ENCODE data around the gene CSNK1D. TPM values are rescaled to one million over a fixed set of nuclear protein-coding genes. Genes with fewer than 3 reads are reported as not detected.
"Not testable (repeated sequence)": the region's sequence is repeated elsewhere in the genome, so short reads cannot be mapped to it uniquely, and the experiment has no call there.

The CSNK1D gene
- total RNA-seq, 1 experiment from 2014 or later: 111 TPM

DNA sequence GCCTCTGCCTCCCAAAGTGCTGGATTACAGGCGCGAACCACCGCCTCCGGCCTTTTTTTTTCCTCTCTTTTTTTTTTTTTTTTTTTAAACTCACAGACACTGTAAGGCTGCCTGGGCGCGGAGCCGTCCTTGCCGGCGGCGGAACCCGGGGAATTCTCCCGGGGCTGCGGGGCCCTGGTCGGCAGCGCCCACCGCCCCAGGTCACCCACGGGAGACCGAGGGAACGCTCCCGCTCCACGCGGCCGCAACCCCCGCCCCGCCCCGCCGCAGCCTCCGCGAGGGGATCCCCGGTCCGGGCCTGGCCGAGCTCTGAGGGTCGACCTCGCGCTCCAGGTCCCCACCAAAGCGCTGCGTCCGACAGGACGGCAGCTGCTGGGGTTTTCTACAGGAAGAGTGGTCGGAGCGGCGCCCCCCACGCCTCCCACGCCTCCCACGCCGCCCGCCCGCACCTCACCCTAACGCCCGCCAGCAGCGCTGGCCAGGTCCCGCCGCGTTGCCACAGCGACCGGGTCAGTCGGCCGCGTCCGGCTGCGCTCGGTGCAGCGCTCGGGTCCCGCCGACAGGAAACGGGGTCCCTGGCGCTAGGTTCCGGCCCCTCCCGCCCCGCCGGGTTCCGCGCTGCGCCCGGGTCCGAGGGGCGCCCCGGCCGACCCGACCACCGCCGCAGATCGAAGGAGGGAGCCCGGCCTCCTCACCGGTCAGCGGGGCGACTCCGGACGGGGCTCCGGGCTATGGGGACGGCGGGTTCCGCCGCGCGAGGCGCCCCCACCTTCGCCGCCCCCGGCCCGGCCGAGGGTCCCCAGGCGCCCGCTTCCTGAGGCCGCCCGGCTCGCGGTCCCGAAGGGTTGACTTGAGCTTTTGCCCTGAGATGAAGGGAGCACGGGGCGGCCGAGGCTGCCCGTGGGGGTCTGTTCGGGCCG is 60.9 kb downstream of the CSNK1D start, which contains the start of gene CCDC57 (continued):
- TF ChIP-seq, protein P1, sequence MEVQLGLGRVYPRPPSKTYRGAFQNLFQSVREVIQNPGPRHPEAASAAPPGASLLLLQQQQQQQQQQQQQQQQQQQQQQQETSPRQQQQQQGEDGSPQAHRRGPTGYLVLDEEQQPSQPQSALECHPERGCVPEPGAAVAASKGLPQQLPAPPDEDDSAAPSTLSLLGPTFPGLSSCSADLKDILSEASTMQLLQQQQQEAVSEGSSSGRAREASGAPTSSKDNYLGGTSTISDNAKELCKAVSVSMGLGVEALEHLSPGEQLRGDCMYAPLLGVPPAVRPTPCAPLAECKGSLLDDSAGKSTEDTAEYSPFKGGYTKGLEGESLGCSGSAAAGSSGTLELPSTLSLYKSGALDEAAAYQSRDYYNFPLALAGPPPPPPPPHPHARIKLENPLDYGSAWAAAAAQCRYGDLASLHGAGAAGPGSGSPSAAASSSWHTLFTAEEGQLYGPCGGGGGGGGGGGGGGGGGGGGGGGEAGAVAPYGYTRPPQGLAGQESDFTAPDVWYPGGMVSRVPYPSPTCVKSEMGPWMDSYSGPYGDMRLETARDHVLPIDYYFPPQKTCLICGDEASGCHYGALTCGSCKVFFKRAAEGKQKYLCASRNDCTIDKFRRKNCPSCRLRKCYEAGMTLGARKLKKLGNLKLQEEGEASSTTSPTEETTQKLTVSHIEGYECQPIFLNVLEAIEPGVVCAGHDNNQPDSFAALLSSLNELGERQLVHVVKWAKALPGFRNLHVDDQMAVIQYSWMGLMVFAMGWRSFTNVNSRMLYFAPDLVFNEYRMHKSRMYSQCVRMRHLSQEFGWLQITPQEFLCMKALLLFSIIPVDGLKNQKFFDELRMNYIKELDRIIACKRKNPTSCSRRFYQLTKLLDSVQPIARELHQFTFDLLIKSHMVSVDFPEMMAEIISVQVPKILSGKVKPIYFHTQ (CRISPR knock-in tag; IDR thresholded peaks at IDR 0.05): no peak
- TF ChIP-seq KAT7 (CRISPR knock-in tag; IDR thresholded peaks at IDR 0.05; ENCODE audit: borderline replicate concordance) (peak; percentile 83; the same call in 1 of the 2 replicates), NR1H2 (CRISPR knock-in tag; IDR thresholded peaks at IDR 0.05) (no peak), PRRX2 (CRISPR knock-in tag; IDR thresholded peaks at IDR 0.05) (no peak), ATF3 (CRISPR knock-in tag; conservative IDR thresholded peaks at IDR 0.05) (no peak), RORB (CRISPR knock-in tag; IDR thresholded peaks at IDR 0.05) (no peak)
- TF ChIP-seq, protein P2, sequence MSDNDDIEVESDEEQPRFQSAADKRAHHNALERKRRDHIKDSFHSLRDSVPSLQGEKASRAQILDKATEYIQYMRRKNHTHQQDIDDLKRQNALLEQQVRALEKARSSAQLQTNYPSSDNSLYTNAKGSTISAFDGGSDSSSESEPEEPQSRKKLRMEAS (CRISPR knock-in tag; IDR thresholded peaks at IDR 0.05): no peak; the same call in 1 of the 2 replicates

DNA sequence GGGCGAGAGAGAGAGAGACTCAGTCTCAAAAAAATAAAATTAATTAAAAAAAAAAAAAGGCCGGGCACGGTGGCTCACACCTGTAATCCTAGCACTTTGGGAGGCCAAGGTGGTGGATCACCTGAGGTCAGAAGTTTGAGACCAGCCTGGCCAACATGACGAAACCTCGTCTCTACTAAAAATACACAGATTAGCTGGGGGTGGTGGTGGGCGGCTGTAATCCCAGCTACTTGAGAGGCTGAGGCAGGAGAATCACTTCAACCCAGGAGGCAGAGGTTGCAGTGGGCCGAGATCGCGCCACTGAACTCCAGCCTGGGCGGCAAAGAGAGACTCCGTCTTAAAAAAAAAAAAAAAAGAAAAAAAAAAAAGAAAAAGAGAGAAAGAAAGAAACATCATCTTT is 62.8 kb downstream of the CSNK1D start:
- H3K4me3 Mint-ChIP-seq; H3K27ac Mint-ChIP-seq; H3K9me3 Mint-ChIP-seq; H3K36me3 Mint-ChIP-seq; ATAC-seq; CTCF ChIA-PET; DNase-seq (ENCODE audit: low spot score): not testable (repeated sequence)
- Mint-ChIP-seq H3K27me3 (ENCODE audit: low read depth) (peaks cover 24% of the 10 kb centered on the region), H3K4me1 (peaks cover 11% of the 10 kb centered on the region)
- POLR2A ChIA-PET: interaction anchor here (0.7 kb wide), 1 partner anchor 57 kb away, joined by 4 read pairs; no protein-coding TSS in a partner anchor

DNA sequence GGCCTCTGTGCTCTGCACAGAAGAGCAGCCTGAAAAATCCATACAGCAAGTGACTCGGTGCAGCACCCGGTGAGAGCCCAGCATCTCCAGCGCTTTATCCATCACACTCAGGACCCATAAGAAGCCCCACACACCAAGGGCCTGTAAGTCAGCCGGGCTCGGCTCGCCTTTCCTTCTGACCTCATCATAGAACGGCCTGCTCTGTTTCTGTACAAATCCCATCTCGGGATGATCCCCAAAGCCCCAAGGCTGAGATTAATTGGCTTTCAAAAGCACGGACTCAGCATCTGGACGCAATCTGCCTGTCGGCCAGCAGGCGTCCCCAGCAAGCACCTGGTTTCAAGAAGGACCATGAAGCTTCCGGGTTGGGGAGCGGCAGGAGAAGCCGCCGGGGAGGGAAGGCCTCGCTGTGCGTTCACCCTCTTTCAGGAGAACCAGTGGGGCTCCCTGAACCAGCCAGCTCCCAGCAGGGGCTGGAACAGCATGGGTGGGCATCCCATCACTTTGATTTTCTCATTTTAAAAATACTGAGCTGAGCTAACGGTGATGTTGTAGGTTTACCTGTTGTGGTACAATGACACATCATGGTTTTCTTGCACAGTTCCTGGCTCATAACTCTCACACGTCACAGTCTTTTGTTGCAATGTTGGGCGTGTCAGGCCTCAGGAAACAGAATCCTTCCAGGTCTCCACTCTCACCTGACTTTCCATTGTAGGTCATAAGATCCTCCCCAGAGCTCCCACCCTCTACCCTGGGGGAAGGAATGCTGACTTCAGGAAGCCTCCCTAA is 67.6 kb downstream of the CSNK1D start:
- no peak overlapping the region for H3K4me3 Mint-ChIP-seq
- peak; percentile 91 for ATAC-seq
- ChIA-PET POLR2A (no interaction called here), CTCF (interaction anchor here (0.6 to 1.2 kb wide), 26 partner anchors 8 to 348 kb away, joined by 3 to 11 read pairs (median 4); partner anchors contain the start of genes CENPX, DCXR and LRRC45)
- peak; percentile 78 for DNase-seq (ENCODE audit: low spot score)
- peaks cover 3% of the 10 kb centered on the region; the same call in 1 of the 2 replicates for H3K27me3 Mint-ChIP-seq (ENCODE audit: low read depth)
- H3K27ac Mint-ChIP-seq: no peak overlapping the region
- H3K36me3 Mint-ChIP-seq: no peaks in the 10 kb centered on the region
- peaks cover 10% of the 10 kb centered on the region for H3K4me1 Mint-ChIP-seq
- H3K9me3 Mint-ChIP-seq: no peaks in the 10 kb centered on the region
- TF ChIP-seq IRF2 (CRISPR knock-in tag; IDR thresholded peaks at IDR 0.05; ENCODE audit: borderline replicate concordance, low read depth) (no peak), ARID4B (CRISPR knock-in tag; IDR thresholded peaks at IDR 0.05; ENCODE audit: borderline replicate concordance) (no peak), GABPB1 (CRISPR knock-in tag; IDR thresholded peaks at IDR 0.05) (peak; percentile 49; the same call in 1 of the 2 replicates), GTF2I (CRISPR knock-in tag; conservative IDR thresholded peaks at IDR 0.05) (no peak), ZMAT4 (CRISPR knock-in tag; IDR thresholded peaks at IDR 0.05) (no peak), RELA (CRISPR knock-in tag; IDR thresholded peaks at IDR 0.05; ENCODE audit: borderline replicate concordance) (no peak), ETV6 (CRISPR knock-in tag; IDR thresholded peaks at IDR 0.05) (no peak), ZNF317 (CRISPR knock-in tag; IDR thresholded peaks at IDR 0.05; ENCODE audit: borderline replicate concordance, low read depth) (no peak), NFE2L1 (CRISPR knock-in tag; IDR thresholded peaks at IDR 0.05) (no peak), SMAD4 (CRISPR knock-in tag; IDR thresholded peaks at IDR 0.05) (no peak), KAT7 (CRISPR knock-in tag; IDR thresholded peaks at IDR 0.05; ENCODE audit: borderline replicate concordance) (no peak), ZBTB43 (CRISPR knock-in tag; IDR thresholded peaks at IDR 0.05) (no peak)
- TF ChIP-seq, protein P3, sequence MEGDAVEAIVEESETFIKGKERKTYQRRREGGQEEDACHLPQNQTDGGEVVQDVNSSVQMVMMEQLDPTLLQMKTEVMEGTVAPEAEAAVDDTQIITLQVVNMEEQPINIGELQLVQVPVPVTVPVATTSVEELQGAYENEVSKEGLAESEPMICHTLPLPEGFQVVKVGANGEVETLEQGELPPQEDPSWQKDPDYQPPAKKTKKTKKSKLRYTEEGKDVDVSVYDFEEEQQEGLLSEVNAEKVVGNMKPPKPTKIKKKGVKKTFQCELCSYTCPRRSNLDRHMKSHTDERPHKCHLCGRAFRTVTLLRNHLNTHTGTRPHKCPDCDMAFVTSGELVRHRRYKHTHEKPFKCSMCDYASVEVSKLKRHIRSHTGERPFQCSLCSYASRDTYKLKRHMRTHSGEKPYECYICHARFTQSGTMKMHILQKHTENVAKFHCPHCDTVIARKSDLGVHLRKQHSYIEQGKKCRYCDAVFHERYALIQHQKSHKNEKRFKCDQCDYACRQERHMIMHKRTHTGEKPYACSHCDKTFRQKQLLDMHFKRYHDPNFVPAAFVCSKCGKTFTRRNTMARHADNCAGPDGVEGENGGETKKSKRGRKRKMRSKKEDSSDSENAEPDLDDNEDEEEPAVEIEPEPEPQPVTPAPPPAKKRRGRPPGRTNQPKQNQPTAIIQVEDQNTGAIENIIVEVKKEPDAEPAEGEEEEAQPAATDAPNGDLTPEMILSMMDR (IDR thresholded peaks at IDR 0.05): peak; percentile 70
